Ovary (tissue), 9 donors: ENCODE data around the gene RARRES1. TPM values are rescaled to one million over a fixed set of nuclear protein-coding genes. Genes with fewer than 3 reads are reported as not detected.

ENCODE experiments used
- DNase-seq, 5 donors: peaks; one replicate each; pipeline ENCODE4 v3.0.0-alpha.2; 2019 to 2020
- H3K27ac ChIP-seq, 2 donors: fragments of 200-600 bp; one replicate each; pipeline versions ENCODE4 v1.5.1 to v1.8.0; 2019 to 2022
- H3K27me3 ChIP-seq: fragments of 200-600 bp; one replicate; pipeline ENCODE4 v1.8.0; 2022
- H3K36me3 ChIP-seq: fragments of 200-600 bp; sonication (generic); one replicate; pipeline ENCODE4 v1.5.1; 2019
- H3K4me1 ChIP-seq: one replicate; pipeline ENCODE4 v1.8.1; 2013; ENCODE audit warnings: mild to moderate bottlenecking, moderate library complexity; ENCODE audit not compliant: insufficient read depth
- H3K4me3 ChIP-seq: fragments of 200-600 bp; sonication (generic); one replicate; pipeline ENCODE4 v1.5.1; 2017
- H3K9me3 ChIP-seq, 2 donors: fragments of 200-600 bp in 1 of 2; sonication (generic) in 1 of 2; one replicate each; pipeline versions ENCODE4 v1.5.1 to v1.8.1; 2013 to 2019; ENCODE audit warnings: mild to moderate bottlenecking in 1 of 2, moderate library complexity in 1 of 2
- EP300 ChIP-seq: sonication (generic); formaldehyde crosslinking; IDR thresholded peaks from one replicate; pipeline ENCODE4 v1.6.1; 2017; ENCODE audit warnings: antibody characterized with exemption
- POLR2A ChIP-seq: fragments of 450-650 bp; IDR thresholded peaks from one replicate; pipeline ENCODE4 v1.6.1; 2017; ENCODE audit warnings: antibody characterized with exemption, mild to moderate bottlenecking, moderate library complexity
- WGBS, 3 donors: extraction: QIAGEN DNeasy Blood & Tissue Kit in 1 of 3; methylation state at CpG; one replicate each; pipeline versions ENCODE4 v1.1.5 to v1.1.7; 2013 to 2017; 5-methylcytosine and 5-hydroxymethylcytosine counted together
- intact Hi-C, 4 donors: fragments of 100-400 bp; cut with DNase I; formaldehyde crosslinking; loops; one replicate each; pipeline versions ENCODE4 v1.11.0 to v1.15.1; 2022 to 2023
- polyA plus RNA-seq, 2 donors: library from polyadenylated mRNA; stranded (reverse); fragments of 200-250 nt in 1 of 2; fragments of 350-450 nt in 1 of 2; fragmentation: Illumina TruSeq in 1 of 2; extraction: RNeasy Lipid Tissue Mini Kit (QIAGEN cat#74804) in 1 of 2; gene quantifications; one replicate each; pipeline ENCODE4 v1.2.3, GENCODE V29; 2013 to 2014
- total RNA-seq, 7 donors: library from RNA; depleted of rRNA in 2 of 7; stranded (reverse); fragments of >200 nt in 2 of 7; fragmentation: NEBNext Ultra II Directional in 3 of 7; extraction: Animal tissue kit (Norgen Biotek cat#: 25700) in 3 of 7; gene quantifications; one replicate each; pipeline versions ENCODE4 v1.1.0 to v1.2.4, GENCODE V29; 2016 to 2023
- TF ChIP-seq, protein P1 (sequence below), 3 donors: fragments of 450-650 bp in 2 of 3; fragments of 200-600 bp in 1 of 3; IDR thresholded peaks; one replicate each; pipeline versions ENCODE4 v1.5.1 to v1.8.0; 2016 to 2022; ENCODE audit warnings: antibody characterized with exemption in 3 of 3, mild to moderate bottlenecking in 1 of 3
- donor health status: DM: no; HTN: no; CAD: no; lungs with moderate emphysema.
- donor health status: DM: no; HTN: no; CAD: no.
- donor health status: Bipolar disorder and iron deficiency.
- donor health status: DM: yes; HTN: yes; CAD: no.
- donor health status: DM: no; HTN: no; CAD: no.
- donor health status: DM: yes; HTN: yes; CAD: no.

The RARRES1 gene
- total and polyA plus RNA-seq, 9 donors, result 11.1 to 283 (median 50.6) TPM

DNA sequence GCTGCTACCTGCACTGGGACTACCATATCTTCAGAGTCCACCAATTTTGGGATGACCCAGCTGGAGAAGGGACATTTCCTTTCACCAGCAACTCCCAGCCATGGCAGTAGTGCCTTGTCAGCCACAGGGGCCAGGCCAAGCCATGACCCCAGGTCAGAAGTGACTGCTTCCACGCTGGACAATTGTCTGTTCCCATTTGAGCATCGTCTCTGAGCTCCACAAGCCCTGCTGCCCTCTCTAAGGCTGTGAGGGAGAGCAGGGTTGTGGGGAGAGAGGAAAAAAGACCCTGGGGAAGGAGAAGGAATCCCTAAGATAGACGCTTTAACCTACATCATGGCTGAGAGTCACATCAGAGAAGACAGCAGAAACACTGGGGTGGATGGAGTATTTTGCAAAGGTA lies 7.4 kb upstream of the RARRES1 start:
- no peak for DNase-seq
- WGBS, 3 donors, result 63 to 70% (median 63%) methylated on average over 3 of the region's 3 CpGs
- Histone ChIP-seq H3K27me3 (no peaks in the 10 kb centered on the region), H3K27ac (no peak overlapping the region), H3K9me3 (no peaks in the 10 kb centered on the region), H3K36me3 (no peaks in the 10 kb centered on the region), H3K4me1 (no peaks in the 10 kb centered on the region), H3K4me3 (no peak overlapping the region)
- TF ChIP-seq EP300 (no peak), POLR2A (no peak)
- TF ChIP-seq, protein P1, sequence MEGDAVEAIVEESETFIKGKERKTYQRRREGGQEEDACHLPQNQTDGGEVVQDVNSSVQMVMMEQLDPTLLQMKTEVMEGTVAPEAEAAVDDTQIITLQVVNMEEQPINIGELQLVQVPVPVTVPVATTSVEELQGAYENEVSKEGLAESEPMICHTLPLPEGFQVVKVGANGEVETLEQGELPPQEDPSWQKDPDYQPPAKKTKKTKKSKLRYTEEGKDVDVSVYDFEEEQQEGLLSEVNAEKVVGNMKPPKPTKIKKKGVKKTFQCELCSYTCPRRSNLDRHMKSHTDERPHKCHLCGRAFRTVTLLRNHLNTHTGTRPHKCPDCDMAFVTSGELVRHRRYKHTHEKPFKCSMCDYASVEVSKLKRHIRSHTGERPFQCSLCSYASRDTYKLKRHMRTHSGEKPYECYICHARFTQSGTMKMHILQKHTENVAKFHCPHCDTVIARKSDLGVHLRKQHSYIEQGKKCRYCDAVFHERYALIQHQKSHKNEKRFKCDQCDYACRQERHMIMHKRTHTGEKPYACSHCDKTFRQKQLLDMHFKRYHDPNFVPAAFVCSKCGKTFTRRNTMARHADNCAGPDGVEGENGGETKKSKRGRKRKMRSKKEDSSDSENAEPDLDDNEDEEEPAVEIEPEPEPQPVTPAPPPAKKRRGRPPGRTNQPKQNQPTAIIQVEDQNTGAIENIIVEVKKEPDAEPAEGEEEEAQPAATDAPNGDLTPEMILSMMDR (IDR thresholded peaks at IDR 0.05), result no peak
- intact Hi-C loops, result loop anchor here in 1 of 4 donors (5.0 kb wide), 1 partner anchor 38 kb away; no protein-coding TSS in a partner anchor

DNA sequence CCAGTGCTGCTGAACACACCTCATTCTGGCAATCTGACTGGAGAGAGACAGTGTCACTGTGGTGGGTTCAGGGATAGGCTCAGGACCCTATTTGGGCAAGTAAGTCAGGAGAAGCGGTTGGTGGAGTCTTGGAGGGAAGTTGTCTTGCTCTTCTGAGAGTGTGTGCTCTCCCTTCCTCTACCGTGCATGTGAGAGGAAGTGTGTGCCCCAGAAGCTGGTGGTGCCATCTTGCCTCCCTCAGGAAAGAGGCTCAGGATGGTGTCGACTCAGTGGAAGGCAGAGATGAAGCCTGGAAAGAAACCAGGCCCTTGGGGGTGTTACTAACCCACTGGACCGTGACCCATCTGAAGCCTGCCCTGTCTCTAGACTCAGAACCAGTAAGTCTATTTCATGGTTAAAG lies 6.8 kb upstream of the RARRES1 start:
- H3K4me3 ChIP-seq, result no peak overlapping the region
- no peaks in the 10 kb centered on the region for H3K27me3 ChIP-seq
- no peaks in the 10 kb centered on the region for H3K9me3 ChIP-seq
- 74 to 81% (median 76%) methylated on average over 4 of the region's 4 CpGs for WGBS, 3 donors
- H3K27ac ChIP-seq, result no peak overlapping the region
- intact Hi-C loops, result loop anchor here in 1 of 4 donors (5.0 kb wide), 1 partner anchor 38 kb away; no protein-coding TSS in a partner anchor
- no peaks in the 10 kb centered on the region for H3K4me1 ChIP-seq
- DNase-seq, result no peak
- no peaks in the 10 kb centered on the region for H3K36me3 ChIP-seq
- TF ChIP-seq POLR2A (no peak), EP300 (no peak)
- TF ChIP-seq, protein P1 (IDR thresholded peaks at IDR 0.05), result no peak

DNA sequence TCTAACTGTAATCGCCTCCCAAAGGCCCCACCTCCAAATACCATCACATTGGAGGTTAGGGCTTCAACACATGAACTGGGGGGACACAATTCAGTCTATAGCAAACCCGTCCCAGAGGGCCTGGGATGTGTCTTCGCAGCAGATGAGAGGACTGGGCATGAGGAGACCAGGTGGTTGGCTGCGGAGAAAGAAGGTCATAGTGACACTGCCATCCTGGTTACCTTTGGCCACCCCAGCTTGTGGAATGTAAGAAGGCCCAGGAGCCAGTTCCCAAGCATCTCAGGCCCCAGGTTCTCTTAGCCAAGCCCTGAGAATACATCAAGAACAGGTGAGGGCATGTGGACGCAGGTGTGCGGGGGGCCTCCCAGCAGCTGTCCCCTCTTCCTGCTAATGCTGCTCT lies 6.4 kb upstream of the RARRES1 start:
- Histone ChIP-seq H3K27ac (no peak overlapping the region), H3K27me3 (no peaks in the 10 kb centered on the region), H3K36me3 (no peaks in the 10 kb centered on the region), H3K4me3 (no peak overlapping the region), H3K9me3 (no peaks in the 10 kb centered on the region), H3K4me1 (no peaks in the 10 kb centered on the region)
- intact Hi-C loops, result loop anchor here in 1 of 4 donors (5.0 kb wide), 1 partner anchor 39 kb away; no protein-coding TSS in a partner anchor
- 91 to 96% (median 92%) methylated on average over 6 of the region's 6 CpGs for WGBS, 3 donors
- no peak for DNase-seq
- TF ChIP-seq, protein P1 (IDR thresholded peaks at IDR 0.05), result no peak
- TF ChIP-seq POLR2A (no peak), EP300 (no peak)

DNA sequence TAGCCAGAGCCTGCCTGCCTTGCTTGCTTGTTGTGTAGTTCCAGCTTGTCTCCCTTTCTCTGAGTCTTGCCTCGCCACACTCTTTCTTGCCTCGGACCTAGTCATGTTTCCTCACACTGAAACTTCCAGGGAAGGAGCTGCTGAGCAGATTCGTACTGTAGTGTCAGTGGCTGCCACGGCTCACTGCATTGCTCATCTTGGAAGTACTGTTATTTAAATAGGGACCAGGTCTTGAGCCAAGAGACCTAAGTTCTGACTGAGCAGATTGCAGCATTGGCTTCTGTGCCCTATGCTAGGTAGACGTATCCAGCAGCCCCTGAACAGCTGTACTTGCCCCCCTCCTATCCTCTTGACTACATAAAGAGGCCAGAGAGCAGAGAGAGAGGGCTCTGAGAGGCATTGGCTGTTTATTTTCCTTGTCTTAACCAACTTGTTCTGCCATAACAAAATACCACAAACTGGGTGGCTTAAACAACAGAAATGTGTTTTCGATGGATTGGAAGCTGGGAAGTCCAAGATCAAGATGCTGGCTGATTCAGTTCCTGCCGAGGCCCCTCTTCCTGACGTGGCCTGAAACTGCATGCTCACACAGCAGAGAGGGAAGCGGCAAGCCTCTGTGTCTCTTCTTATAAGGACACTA lies 5.8 kb upstream of the RARRES1 start:
- 81 to 88% (median 84%) methylated on average over 9 of the region's 9 CpGs for WGBS, 3 donors
- no peak for TF ChIP-seq POLR2A
- TF ChIP-seq, protein P1 (IDR thresholded peaks at IDR 0.05), result no peak
- TF ChIP-seq EP300, result no peak
- Histone ChIP-seq H3K9me3 (no peaks in the 10 kb centered on the region), H3K4me3 (no peak overlapping the region), H3K27ac (no peak overlapping the region), H3K36me3 (no peaks in the 10 kb centered on the region), H3K4me1 (no peaks in the 10 kb centered on the region), H3K27me3 (no peaks in the 10 kb centered on the region)
- no peak for DNase-seq
- intact Hi-C loops, result loop anchor here in 1 of 4 donors (5.0 kb wide), 1 partner anchor 39 kb away; no protein-coding TSS in a partner anchor
